Upper lobe of left lung (tissue), 4 donors: Measurements from ENCODE around the gene PDE4B.

ENCODE experiments used
- CTCF ChIP-seq, 6 experiments: fragments of 450-650 bp in 4 of 6; fragments of 200-600 bp in 2 of 6; sonication (generic) in 2 of 6; IDR thresholded peaks; one replicate each; pipeline ENCODE4 v1.5.1; 2016 to 2019; ENCODE audit warnings: antibody characterized with exemption in 6 of 6
- EP300 ChIP-seq, 4 donors: sonication (generic); formaldehyde crosslinking; IDR thresholded peaks; one replicate each; pipeline ENCODE4 v1.5.1; 2017; ENCODE audit warnings: antibody characterized with exemption in 4 of 4, control low read depth in 2 of 4
- POLR2A ChIP-seq, 4 donors: fragments of 450-650 bp; IDR thresholded peaks; one replicate each; pipeline ENCODE4 v1.5.1; 2016 to 2017; ENCODE audit warnings: antibody characterized with exemption in 4 of 4, mild to moderate bottlenecking in 2 of 4
- POLR2AphosphoS5 ChIP-seq, 2 donors: sonication (generic); formaldehyde crosslinking; IDR thresholded peaks; one replicate each; pipeline ENCODE4 v1.5.1; 2017; ENCODE audit warnings: antibody characterized with exemption in 2 of 2

- TF ChIP-seq POLR2A (IDR thresholded peaks at IDR 0.05), result no peak
- TF ChIP-seq CTCF (IDR thresholded peaks at IDR 0.05), result no peak
- no peak for TF ChIP-seq POLR2AphosphoS5 (IDR thresholded peaks at IDR 0.05)
- no peak for TF ChIP-seq EP300 (IDR thresholded peaks at IDR 0.05)
Measured at GRCh38 chr1:65975708-65976107, 183.0 kb downstream of the PDE4B start.
